ENCODE measurements around the gene CTNNA3.
A peak's percentile ranks its signal among the peaks of the same experiment; 100 is the strongest.

Gene CTNNA3

GRCh38 chr10:67308912-67309311, 387.1 kb downstream of the CTNNA3 start:
- Histone ChIP-seq H3K36me3 (ENCODE audit: low read depth) (no peaks in the 10 kb centered on the region), H3K9me3 (ENCODE audit: severe bottlenecking) (no peaks in the 10 kb centered on the region), H3K4me3 (ENCODE audit: severe bottlenecking) (no peak overlapping the region), H3K27ac (ENCODE audit: poor library complexity, severe bottlenecking) (no peak overlapping the region), H3K4me1 (ENCODE audit: insufficient read depth, poor library complexity, severe bottlenecking) (no peaks in the 10 kb centered on the region), H3K27me3 (ENCODE audit: insufficient read depth, poor library complexity, severe bottlenecking) (peaks cover 7% of the 10 kb centered on the region)
- ATAC-seq (ENCODE audit: low read depth) = no peak
- TF ChIP-seq, protein P1, sequence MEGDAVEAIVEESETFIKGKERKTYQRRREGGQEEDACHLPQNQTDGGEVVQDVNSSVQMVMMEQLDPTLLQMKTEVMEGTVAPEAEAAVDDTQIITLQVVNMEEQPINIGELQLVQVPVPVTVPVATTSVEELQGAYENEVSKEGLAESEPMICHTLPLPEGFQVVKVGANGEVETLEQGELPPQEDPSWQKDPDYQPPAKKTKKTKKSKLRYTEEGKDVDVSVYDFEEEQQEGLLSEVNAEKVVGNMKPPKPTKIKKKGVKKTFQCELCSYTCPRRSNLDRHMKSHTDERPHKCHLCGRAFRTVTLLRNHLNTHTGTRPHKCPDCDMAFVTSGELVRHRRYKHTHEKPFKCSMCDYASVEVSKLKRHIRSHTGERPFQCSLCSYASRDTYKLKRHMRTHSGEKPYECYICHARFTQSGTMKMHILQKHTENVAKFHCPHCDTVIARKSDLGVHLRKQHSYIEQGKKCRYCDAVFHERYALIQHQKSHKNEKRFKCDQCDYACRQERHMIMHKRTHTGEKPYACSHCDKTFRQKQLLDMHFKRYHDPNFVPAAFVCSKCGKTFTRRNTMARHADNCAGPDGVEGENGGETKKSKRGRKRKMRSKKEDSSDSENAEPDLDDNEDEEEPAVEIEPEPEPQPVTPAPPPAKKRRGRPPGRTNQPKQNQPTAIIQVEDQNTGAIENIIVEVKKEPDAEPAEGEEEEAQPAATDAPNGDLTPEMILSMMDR (IDR thresholded peaks at IDR 0.05; ENCODE audit: poor library complexity, severe bottlenecking) = no peak
- DNase-seq (ENCODE audit: low spot score) = no peak

- Histone ChIP-seq H3K9me3 (ENCODE audit: severe bottlenecking) (no peaks in the 10 kb centered on the region), H3K4me1 (ENCODE audit: insufficient read depth, poor library complexity, severe bottlenecking) (no peaks in the 10 kb centered on the region), H3K36me3 (ENCODE audit: low read depth) (no peaks in the 10 kb centered on the region), H3K4me3 (ENCODE audit: severe bottlenecking) (no peak overlapping the region), H3K27me3 (ENCODE audit: insufficient read depth, poor library complexity, severe bottlenecking) (peaks cover 7% of the 10 kb centered on the region), H3K27ac (ENCODE audit: poor library complexity, severe bottlenecking) (no peak overlapping the region)
- ATAC-seq (ENCODE audit: low read depth) (0 out of 3 replicates have a peak, but pooled peaks have one; percentile 27), DNase-seq (ENCODE audit: low spot score) (no peak)
- TF ChIP-seq, protein P1 (IDR thresholded peaks at IDR 0.05; ENCODE audit: poor library complexity, severe bottlenecking) = peak; percentile 71
Observed at GRCh38 chr10:67306588-67307205, 389.3 kb downstream of the CTNNA3 start.

DNA sequence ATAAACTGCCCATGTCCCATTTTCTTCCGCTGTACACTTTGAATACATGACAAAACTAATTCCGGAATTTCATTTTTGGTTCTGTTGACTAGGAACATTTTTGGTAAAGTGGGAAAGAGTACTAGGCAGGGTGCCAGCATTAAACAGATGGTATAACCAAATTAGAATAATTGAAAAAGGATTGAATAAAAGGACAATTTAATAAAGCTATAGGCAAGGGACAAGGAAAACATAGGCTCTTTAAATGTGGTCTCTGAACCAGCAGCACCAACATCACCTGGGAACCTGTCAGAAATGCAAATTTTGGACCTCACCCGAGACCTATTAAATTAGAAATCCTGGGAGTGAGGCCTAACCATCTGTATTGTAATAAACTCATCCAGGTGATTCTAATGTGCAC, 393.3 kb downstream of the CTNNA3 start:
- Histone ChIP-seq H3K4me1 (ENCODE audit: insufficient read depth, poor library complexity, severe bottlenecking) (no peaks in the 10 kb centered on the region), H3K9me3 (ENCODE audit: severe bottlenecking) (no peaks in the 10 kb centered on the region), H3K27ac (ENCODE audit: poor library complexity, severe bottlenecking) (no peak overlapping the region), H3K27me3 (ENCODE audit: insufficient read depth, poor library complexity, severe bottlenecking) (no peaks in the 10 kb centered on the region), H3K36me3 (ENCODE audit: low read depth) (no peaks in the 10 kb centered on the region), H3K4me3 (ENCODE audit: severe bottlenecking) (no peak overlapping the region)
- ATAC-seq (ENCODE audit: low read depth) (no peak), DNase-seq (ENCODE audit: low spot score) (no peak)
- TF ChIP-seq, protein P1 (IDR thresholded peaks at IDR 0.05; ENCODE audit: poor library complexity, severe bottlenecking) = no peak

DNA sequence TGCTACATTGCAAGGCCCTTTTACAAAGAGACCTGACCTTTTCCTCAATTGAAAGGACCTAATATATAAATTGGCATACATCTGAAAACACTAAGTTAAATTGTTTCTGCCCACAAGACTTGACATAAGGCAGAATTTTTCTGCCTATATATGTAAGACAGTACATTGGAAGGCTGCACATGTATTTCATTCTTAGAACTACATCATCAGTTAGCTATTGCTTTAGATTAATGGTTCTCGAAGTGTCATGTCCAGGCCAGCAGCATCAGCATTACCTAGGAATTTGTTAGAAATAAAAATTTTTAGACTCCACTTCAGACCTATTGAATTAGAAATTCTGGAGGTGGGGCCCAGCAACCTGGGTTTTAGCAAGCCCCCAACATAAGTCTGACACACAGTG, 396.2 kb downstream of the CTNNA3 start:
- TF ChIP-seq, protein P1 (IDR thresholded peaks at IDR 0.05; ENCODE audit: poor library complexity, severe bottlenecking) = no peak
- Histone ChIP-seq H3K27me3 (ENCODE audit: insufficient read depth, poor library complexity, severe bottlenecking) (no peaks in the 10 kb centered on the region), H3K4me3 (ENCODE audit: severe bottlenecking) (no peak overlapping the region), H3K36me3 (ENCODE audit: low read depth) (no peaks in the 10 kb centered on the region), H3K9me3 (ENCODE audit: severe bottlenecking) (no peaks in the 10 kb centered on the region), H3K4me1 (ENCODE audit: insufficient read depth, poor library complexity, severe bottlenecking) (no peaks in the 10 kb centered on the region), H3K27ac (ENCODE audit: poor library complexity, severe bottlenecking) (no peak overlapping the region)
- DNase-seq (ENCODE audit: low spot score) = no peak
- ATAC-seq (ENCODE audit: low read depth) = no peak

DNA sequence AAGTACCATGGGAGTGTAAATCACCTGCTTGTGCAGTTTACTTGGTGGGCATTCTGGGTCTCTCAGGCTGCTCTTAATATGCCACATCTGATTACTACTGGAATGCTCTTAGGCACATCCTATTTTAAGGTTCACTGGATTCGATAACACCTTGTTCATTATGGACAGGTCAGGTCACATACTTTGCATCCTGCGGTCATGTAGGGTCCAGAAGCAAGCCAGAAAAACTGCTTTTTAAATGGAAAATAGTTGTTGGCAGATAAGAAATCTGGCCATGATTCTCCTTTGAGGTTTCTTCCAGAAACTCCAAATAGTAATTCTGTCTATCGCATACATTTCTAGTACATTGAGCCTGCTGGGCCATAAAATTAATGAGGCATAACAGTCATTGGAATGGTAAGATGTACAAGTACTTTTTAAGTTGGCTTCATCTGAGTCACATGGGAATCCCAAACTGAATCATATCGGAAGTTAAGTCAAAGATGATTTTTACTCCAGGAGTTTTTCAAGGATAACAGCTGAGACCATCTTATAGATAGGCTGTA, 398.3 kb downstream of the CTNNA3 start:
- TF ChIP-seq, protein P1 (IDR thresholded peaks at IDR 0.05; ENCODE audit: poor library complexity, severe bottlenecking) = no peak
- no peaks in the 10 kb centered on the region for H3K27me3 ChIP-seq (ENCODE audit: insufficient read depth, poor library complexity, severe bottlenecking)
- ATAC-seq (ENCODE audit: low read depth) (no peak), DNase-seq (ENCODE audit: low spot score) (no peak)
- no peaks in the 10 kb centered on the region for H3K4me1 ChIP-seq (ENCODE audit: insufficient read depth, poor library complexity, severe bottlenecking)
- no peaks in the 10 kb centered on the region for H3K36me3 ChIP-seq (ENCODE audit: low read depth)
- H3K4me3 ChIP-seq (ENCODE audit: severe bottlenecking) = no peak overlapping the region
- no peak overlapping the region for H3K27ac ChIP-seq (ENCODE audit: poor library complexity, severe bottlenecking)
- no peaks in the 10 kb centered on the region for H3K9me3 ChIP-seq (ENCODE audit: severe bottlenecking)
